ENCODE results near the gene ZFP1.
A peak's percentile ranks its signal among the peaks of the same experiment; 100 is the strongest.

ZFP1 gene

DNA sequence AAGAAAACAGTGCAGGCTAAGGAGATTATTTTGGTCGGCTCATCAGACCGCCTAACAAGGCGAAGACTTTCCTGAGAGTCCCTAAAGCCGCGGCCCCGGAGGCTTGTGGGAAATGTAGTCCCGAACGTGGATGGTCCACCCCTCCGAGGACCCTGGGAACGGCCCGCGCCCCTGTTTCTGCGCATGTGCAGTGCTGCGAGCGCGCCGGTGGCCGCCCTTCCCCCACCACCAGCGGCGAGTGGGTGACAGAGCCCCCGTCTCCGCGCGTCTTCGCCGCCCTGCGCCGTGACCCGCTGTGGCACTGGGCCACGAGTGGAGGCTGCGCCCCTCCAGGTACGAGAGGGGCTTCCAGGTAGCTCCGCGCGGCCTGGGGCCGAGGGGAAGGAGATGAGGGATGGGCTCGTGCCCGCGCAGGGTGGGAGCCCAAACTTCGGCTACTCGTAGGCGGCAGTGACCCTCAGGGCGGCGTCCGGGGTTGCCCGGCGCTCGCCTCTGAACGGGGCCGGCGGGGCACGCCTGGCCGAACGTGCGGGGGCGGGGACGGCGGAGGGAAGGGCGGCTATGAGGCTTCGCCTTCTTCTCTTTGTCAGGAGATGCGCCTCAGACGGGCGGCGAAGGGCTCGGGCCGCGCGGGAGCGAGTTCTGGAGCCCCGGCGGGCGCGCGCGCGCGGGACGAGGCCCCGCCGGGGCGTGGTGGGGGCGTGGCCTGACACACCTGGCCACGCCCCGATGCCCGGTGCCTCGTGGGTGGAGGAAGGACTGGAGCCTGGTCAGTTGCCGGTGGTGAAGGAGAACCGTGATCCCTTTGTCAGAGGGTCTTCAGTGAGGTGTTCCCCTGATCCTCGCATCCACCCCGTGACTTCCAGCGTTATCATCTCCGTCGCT is at the start of gene ZFP1:
ZFP1 (plus strand) TSS at position 214 of the 885 bp plus-strand sequence. CDS start 4,428 bp downstream, outside the sequence.
- DNase-seq: peak; percentile 84

DNA sequence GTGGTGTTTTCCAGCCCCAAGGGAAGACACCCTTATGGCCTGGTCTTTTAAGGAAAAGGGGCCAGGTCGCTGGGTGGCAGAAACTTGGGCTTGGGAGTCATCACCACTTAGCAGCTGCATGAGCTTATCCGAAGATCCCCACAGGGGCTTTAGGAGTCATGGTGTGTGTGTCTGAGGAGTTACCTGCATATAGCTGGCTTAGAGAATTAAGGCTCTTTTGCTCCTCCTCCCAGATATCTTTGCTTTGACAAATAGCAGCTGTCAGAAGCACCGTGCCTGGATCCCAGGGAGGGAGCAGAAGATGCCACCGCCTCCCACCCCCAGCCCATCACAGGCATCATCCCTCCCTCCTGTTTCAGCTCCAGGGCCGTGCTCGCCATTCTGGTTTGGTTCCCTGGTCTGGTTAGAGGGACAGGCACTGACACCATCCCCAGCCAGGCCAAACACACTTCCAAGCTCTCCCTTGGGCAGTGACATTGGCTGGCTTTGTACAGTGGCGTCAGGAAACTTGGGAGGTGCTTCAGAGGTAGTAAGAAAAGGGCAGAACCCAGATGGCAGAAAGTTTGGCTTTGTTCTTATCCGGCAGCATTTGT is 49.2 kb upstream of the ZFP1 start:
- DNase-seq: no peak

GRCh38 chr16:75099738-75100602 is 48.4 kb upstream of the ZFP1 start:
- no peak for DNase-seq

- no peak for DNase-seq
Observed at GRCh38 chr16:75100603-75100990, 47.7 kb upstream of the ZFP1 start.

- DNase-seq: no peak
Observed at GRCh38 chr16:75101635-75102034, 46.7 kb upstream of the ZFP1 start.

- DNase-seq: no peak
Observed at GRCh38 chr16:75102595-75102994, 45.7 kb upstream of the ZFP1 start.

GRCh38 chr16:75103994-75104393 is 44.3 kb upstream of the ZFP1 start:
- DNase-seq: no peak

DNA sequence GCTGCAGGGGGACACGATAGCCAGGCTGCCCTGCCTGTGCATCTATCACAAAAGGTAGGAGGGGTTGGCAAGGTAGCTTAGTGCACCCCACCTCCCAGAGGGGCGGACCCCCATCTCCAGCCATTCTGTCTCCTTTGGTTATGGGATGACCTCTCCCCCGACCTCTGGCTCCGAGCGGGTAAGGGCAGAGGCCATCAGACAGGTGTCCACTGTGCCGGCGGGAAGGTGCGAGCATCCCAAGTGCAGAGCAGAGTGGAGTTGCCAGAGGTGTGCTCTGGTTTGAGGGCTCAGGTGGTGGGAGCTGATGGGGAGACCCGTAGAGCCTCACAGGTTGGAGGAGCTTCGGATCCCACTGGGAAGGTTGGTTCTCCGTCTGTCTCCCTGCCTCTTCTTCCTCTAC is 43.5 kb upstream of the ZFP1 start:
- DNase-seq: no peak

DNA sequence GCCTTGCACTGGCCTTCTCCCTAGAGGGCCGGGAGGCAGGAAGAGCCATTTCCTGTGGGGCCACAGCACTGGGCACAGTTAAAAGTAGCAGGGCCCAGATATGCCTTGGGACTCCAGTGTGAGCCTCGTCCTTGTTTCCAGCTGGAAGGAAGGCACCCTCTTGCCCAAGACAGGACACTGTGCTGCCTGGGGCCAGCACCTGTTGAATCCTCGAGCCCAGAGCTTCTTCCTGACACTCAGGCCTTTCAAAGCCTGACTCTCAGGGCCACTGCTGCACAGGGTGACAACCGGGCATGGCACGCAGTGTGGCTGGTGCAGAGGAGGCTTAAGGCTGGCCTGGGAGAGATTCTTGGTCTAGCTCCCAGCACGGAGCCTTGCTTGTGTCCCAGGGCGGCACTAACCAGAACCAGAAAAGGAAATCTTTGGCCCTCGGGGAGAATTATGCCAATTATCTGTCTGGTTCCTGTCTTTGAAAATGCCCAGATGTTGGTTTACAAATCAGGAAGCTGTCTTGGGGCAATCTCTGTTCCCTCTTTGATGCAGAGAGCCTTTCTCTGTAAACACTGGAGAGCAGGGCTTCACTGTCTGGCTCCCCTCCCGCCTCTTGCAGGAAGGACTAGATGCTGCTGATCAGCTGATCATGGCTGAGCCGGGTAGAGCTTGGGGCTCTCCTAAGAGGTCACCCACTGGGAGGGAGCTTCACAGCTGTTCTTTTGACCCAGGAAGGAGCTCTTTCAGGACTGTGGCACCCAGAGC is 42.8 kb upstream of the ZFP1 start:
- DNase-seq: no peak

DNA sequence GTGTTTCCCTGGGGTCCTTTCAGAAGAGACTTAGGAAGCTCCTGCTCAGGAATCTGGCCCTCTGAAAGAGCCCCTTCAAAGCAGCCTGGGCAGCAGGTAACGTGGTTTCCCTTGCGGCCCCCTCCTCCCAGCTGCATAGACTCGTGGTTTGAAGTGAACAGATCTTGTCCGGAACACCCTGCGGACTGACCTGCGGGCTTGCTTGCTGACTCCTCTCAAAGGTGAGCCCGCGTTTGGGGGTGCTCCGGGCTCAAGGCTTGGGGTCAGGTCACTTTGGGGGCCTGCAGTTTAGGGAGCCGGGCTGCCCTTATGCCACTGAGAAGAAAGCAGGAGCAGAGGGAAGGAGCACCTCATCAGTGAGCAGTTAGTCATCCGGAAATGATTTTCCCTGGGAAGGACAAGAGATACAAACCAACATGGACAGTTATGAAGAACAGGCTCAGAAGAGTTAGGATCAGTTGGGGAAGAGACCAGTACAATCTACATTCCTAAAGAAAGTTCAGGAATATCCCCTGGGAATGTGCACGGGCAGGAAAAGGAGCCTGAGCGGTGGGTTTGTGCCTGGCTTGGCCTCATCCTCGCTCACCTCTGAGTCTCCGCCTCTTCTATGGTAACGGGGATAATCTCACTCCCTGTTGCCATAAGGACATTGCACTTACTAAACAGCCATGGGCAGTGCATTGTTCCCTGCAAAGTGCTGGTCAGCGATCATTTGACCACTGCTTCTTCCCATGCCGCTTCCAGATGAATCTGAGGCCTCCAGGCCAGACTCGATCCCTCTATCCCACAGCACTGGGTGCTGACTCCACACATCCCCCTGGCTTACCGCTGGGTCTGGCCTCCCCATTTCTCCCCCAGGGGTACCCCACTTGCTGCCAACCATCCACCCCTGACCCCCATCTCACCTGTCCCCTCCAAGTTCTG is 41.7 kb upstream of the ZFP1 start:
- no peak for DNase-seq

DNA sequence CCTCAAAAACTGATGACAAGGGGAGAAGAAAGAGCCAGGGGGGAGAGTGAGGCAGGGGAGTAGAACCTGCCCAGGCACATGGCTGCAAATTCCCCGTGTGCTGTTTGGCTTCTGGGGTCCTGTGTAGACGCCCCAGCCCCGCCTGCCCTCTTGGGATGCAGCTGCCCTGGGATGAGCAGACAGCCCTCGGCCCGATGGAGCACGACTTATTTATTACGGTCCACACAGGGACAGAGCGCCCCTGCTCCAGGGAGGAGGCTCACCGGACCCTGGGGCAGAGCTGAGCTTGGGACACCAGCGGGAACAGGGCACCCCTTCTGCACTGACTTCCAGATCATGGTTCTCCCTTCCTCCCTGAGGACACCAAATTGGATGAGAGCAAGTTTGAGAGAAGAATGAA is 40.8 kb upstream of the ZFP1 start:
- DNase-seq: no peak

- peak; percentile 52 for DNase-seq
Observed at GRCh38 chr16:75108792-75109731, 39.3 kb upstream of the ZFP1 start.

DNA sequence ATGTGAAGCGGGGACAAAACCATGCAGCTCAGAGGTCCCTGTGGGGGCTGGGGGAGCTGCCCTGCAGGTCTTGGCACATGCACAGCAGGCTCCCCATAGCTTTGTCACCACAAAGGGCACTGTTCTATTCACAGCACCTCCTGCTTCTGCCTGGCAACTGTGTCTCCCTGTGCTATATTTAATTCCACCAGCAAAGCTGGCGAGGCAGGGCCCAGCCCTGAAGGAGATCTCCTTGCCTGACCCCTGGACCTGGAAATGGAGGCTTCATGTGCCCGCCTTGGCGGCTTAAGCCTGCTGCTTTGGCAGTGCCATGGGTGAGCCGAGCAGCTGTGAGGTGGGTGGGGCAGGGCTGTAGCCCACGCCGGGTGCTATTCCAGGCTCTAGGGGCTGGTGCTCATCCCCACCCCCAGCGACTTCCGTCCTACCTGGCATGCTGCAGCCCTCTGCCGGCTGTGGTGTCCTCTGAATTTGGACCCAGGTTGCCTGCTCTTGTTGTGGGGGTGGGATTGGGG is 38.5 kb upstream of the ZFP1 start:
- no peak for DNase-seq

DNA sequence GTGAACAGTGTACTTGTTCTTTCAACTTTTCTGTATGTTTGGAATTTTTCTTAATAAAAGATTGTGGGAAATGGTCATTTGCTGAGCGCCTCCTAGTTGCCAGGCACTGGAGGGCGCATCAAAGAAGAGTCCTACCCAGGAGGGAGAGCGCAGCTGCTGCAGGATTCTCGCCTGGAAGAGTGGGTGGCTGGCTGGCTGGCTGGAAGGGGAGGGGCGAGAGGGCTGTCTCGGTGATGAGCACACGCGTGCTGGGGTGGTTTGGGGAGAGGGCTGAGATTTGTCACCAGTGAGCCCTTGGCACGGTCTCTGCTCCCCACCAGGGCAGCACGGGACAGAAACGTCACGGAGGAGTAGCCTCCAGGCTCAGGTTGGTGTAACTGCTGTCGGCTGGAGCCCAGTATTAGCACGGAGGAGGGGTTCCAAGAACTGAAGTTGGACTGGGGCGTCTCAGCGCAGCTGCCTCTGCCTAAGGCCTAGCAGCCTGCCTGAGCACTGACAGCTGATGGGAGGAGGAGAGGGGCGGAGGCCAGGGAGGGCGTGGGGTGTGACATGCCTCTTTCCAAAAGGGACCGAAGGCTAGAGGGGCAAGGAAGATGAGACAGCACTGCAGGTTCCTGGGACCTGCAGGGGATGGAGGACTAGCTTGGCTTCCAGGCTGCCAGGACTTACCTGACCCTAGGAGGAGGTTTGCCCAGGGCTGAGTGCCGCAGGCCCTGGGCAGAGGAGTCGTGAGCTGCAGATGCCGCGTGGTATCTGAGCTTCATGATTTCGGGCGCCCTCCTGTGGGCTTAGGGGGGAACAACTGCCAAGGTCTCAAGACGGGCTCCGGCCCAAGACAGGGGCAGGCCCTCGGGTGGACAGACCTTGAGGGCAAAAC is 37.4 kb upstream of the ZFP1 start:
- peak; percentile 77 for DNase-seq

GRCh38 chr16:75111514-75111940 is 36.8 kb upstream of the ZFP1 start:
- no peak for DNase-seq

GRCh38 chr16:75111961-75112733 is 36.2 kb upstream of the ZFP1 start:
- no peak for DNase-seq

GRCh38 chr16:75112734-75113491 is 35.4 kb upstream of the ZFP1 start:
- DNase-seq: no peak
